MM.1S (cell line): ENCODE data around the gene DENND4B.

Source experiments
- DNase-seq: peaks from one replicate; pipeline ENCODE4 v3.0.0-alpha.2; 2015
- H2AFZ ChIP-seq: fragments of 300-600 bp; sonication (generic); 2 replicates; pipeline ENCODE4 v1.6.0; 2016; ENCODE audit warnings: antibody characterized with exemption, low read length
- H3F3A ChIP-seq: fragments of 300-600 bp; sonication (generic); 2 replicates; pipeline ENCODE4 v1.6.1; 2016; ENCODE audit warnings: mild to moderate bottlenecking, antibody characterized with exemption, low read length, moderate library complexity, mixed read lengths; ENCODE audit not compliant: insufficient read depth
- H3K27ac ChIP-seq: fragments of 300-600 bp; sonication (generic); 2 replicates; pipeline ENCODE4 v1.5.1; 2016; ENCODE audit warnings: mild to moderate bottlenecking, low read length
- H3K27me3 ChIP-seq: fragments of 300-600 bp; sonication (generic); replicated peaks from 2 replicates; pipeline ENCODE4 v1.6.0; 2016; ENCODE audit warnings: low read length; ENCODE audit not compliant: insufficient read depth
- H3K36me3 ChIP-seq: fragments of 300-600 bp; sonication (generic); replicated peaks from 2 replicates; pipeline ENCODE4 v1.6.1; 2016; ENCODE audit warnings: mild to moderate bottlenecking, low read length, mixed read lengths; ENCODE audit not compliant: insufficient read depth
- H3K4me1 ChIP-seq: fragments of 300-600 bp; sonication (generic); 2 replicates; pipeline ENCODE4 v1.6.1; 2016; ENCODE audit warnings: low read length, mixed read lengths
- H3K4me2 ChIP-seq: fragments of 300-600 bp; sonication (generic); 2 replicates; pipeline ENCODE4 v1.6.0; 2016; ENCODE audit warnings: low read depth, low read length
- H3K4me3 ChIP-seq: fragments of 300-600 bp; sonication (generic); 2 replicates; pipeline ENCODE4 v1.5.1; 2016; ENCODE audit warnings: low read length, mixed read lengths
- H3K79me2 ChIP-seq: fragments of 300-600 bp; sonication (generic); 2 replicates; pipeline ENCODE4 v1.6.1; 2016; ENCODE audit warnings: mixed run types, low read length, mixed read lengths
- H3K9ac ChIP-seq: fragments of 300-600 bp; sonication (generic); 2 replicates; pipeline ENCODE4 v1.6.1; 2016; ENCODE audit warnings: low read length, mixed read lengths
- H3K9me2 ChIP-seq: fragments of 300-600 bp; sonication (generic); replicated peaks from 2 replicates; pipeline ENCODE4 v1.6.1; 2016; ENCODE audit warnings: mild to moderate bottlenecking, low read length, mixed read lengths; ENCODE audit not compliant: insufficient read depth
- H3K9me3 ChIP-seq: fragments of 300-600 bp; sonication (generic); replicated peaks from 2 replicates; pipeline ENCODE4 v1.6.1; 2016; ENCODE audit warnings: mild to moderate bottlenecking, low read length, mixed read lengths; ENCODE audit not compliant: insufficient read depth
- H4K20me1 ChIP-seq: fragments of 300-600 bp; sonication (generic); 2 replicates; pipeline ENCODE4 v1.6.1; 2016; ENCODE audit warnings: mild to moderate bottlenecking, low read length, moderate library complexity, mixed read lengths; ENCODE audit not compliant: insufficient read depth
- CTCF ChIP-seq: fragments of 300-600 bp; sonication (generic); IDR thresholded peaks from 2 replicates; pipeline ENCODE4 v1.5.1; 2016; ENCODE audit warnings: antibody characterized with exemption, low read length, mixed read lengths
- EZH2 ChIP-seq: fragments of 300-600 bp; sonication (generic); optimal IDR thresholded peaks from 2 replicates; pipeline ENCODE3; 2017; ENCODE audit warnings: low read depth, mild to moderate bottlenecking, antibody characterized with exemption, low read length, mixed read lengths
- EZH2phosphoT487 ChIP-seq: fragments of 300-600 bp; sonication (generic); IDR thresholded peaks from 2 replicates; pipeline ENCODE4 v1.6.1; 2018; ENCODE audit warnings: antibody characterized with exemption, low read length

The DENND4B gene

GRCh38 chr1:153936011-153936802 lies 10.3 kb downstream of the DENND4B start:
- Histone ChIP-seq H3K9ac (no peak overlapping the region), H3K36me3 (no peaks in the 10 kb centered on the region; the same call in none of the 2 replicates)

GRCh38 chr1:153934746-153935145 lies 11.8 kb downstream of the DENND4B start:
- no peak overlapping the region for H3K9ac ChIP-seq
- no peaks in the 10 kb centered on the region for H3F3A ChIP-seq
- H3K4me2 ChIP-seq, result no peak overlapping the region
- no peak for TF ChIP-seq EZH2phosphoT487
- TF ChIP-seq EZH2, result no peak
- TF ChIP-seq CTCF, result no peak
- H3K27ac ChIP-seq, result no peak overlapping the region
- H4K20me1 ChIP-seq, result no peaks in the 10 kb centered on the region
- H3K36me3 ChIP-seq, result no peaks in the 10 kb centered on the region; the same call in none of the 2 replicates
- H3K4me1 ChIP-seq, result no peaks in the 10 kb centered on the region
- no peak for DNase-seq
- H3K9me2 ChIP-seq, result no peaks in the 10 kb centered on the region
- no peak overlapping the region for H2AFZ ChIP-seq
- no peaks in the 10 kb centered on the region for H3K79me2 ChIP-seq
- H3K9me3 ChIP-seq, result no peaks in the 10 kb centered on the region
- no peak overlapping the region for H3K4me3 ChIP-seq
- no peaks in the 10 kb centered on the region for H3K27me3 ChIP-seq

More at GRCh38 chr1:153936011-153936802, 10.3 kb downstream of the DENND4B start:
- no peak for DNase-seq
- H3K9me2 ChIP-seq, result no peaks in the 10 kb centered on the region
- H3K27me3 ChIP-seq, result no peaks in the 10 kb centered on the region
- no peak overlapping the region for H3K27ac ChIP-seq
- H3K9me3 ChIP-seq, result no peaks in the 10 kb centered on the region
- no peak overlapping the region for H2AFZ ChIP-seq
- H3K79me2 ChIP-seq, result no peaks in the 10 kb centered on the region
- H3K4me2 ChIP-seq, result no peak overlapping the region
- no peaks in the 10 kb centered on the region for H3K4me1 ChIP-seq
- H4K20me1 ChIP-seq, result no peaks in the 10 kb centered on the region
- no peak overlapping the region for H3K4me3 ChIP-seq
- TF ChIP-seq CTCF, result no peak
- TF ChIP-seq EZH2, result no peak
- no peak for TF ChIP-seq EZH2phosphoT487
- H3F3A ChIP-seq, result no peaks in the 10 kb centered on the region

GRCh38 chr1:153933955-153934354 lies 12.6 kb downstream of the DENND4B start:
- Histone ChIP-seq H3K9me2 (no peaks in the 10 kb centered on the region), H3K9ac (no peak overlapping the region), H3K79me2 (no peaks in the 10 kb centered on the region), H3K27me3 (no peaks in the 10 kb centered on the region), H3K36me3 (no peaks in the 10 kb centered on the region; the same call in none of the 2 replicates), H3F3A (no peaks in the 10 kb centered on the region), H2AFZ (no peak overlapping the region), H4K20me1 (no peaks in the 10 kb centered on the region), H3K9me3 (no peaks in the 10 kb centered on the region), H3K4me1 (no peaks in the 10 kb centered on the region), H3K4me3 (no peak overlapping the region), H3K27ac (no peak overlapping the region), H3K4me2 (no peak overlapping the region)
- TF ChIP-seq EZH2phosphoT487 (no peak), EZH2 (no peak), CTCF (no peak)
- no peak for DNase-seq
